ENCODE data around the gene SLC6A7.

The SLC6A7 gene

DNA sequence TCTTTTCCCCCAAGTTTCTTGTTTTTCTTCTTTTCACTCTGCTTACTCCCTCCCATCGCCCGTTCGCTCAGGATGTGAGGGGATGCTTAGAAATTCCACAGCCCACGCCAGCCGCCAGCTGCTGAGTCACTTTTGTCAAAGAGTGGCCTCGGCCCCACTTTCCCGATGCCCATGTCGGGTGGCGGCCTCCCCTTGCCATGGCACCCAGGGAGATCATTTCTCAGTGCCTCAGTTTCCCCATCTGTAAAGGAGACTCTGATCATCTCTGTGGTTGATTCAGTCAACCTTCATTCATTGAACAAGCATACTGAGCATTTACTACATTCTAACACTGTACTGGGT lies 33.9 kb upstream of the SLC6A7 start:
- no peak for DNase-seq

DNA sequence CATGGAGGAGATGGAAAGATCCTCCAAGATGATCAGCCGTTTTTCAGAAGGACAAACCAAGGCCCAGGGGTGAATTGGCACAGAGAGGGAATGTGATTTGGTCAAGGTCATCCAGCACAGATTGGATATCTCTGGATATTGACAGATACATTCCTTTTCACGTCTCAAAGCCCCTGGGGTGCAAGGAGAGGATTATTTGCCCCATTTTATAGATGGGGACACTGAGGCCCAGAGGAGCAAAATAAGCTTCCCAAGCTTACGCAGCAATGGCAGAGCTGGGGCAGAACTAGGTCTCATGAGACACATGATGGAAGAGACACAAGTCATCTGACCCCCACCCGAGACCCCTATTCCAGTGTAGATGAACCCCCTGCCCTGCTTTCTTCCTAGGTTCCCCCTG lies 33.3 kb upstream of the SLC6A7 start:
- DNase-seq = no peak

DNA sequence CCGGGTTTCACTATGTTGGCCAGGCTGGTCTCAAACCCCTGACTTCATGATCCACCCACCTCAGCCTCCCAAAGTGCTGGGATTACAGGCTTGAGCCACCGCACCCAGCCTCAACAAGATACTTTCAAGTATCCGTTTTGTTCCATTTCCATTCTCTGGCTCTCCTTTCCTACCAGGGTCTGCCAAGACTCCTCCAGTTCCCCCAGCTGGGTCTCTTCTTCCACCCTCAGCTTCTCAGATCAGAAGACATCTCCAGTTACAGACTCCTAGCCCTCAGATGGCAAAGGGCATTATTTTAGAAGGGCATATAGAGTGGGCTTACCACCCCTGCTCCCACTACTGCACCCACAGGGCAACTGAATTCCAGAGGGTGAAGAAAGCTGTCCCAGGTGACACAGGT lies 32.7 kb upstream of the SLC6A7 start:
- DNase-seq = no peak

DNA sequence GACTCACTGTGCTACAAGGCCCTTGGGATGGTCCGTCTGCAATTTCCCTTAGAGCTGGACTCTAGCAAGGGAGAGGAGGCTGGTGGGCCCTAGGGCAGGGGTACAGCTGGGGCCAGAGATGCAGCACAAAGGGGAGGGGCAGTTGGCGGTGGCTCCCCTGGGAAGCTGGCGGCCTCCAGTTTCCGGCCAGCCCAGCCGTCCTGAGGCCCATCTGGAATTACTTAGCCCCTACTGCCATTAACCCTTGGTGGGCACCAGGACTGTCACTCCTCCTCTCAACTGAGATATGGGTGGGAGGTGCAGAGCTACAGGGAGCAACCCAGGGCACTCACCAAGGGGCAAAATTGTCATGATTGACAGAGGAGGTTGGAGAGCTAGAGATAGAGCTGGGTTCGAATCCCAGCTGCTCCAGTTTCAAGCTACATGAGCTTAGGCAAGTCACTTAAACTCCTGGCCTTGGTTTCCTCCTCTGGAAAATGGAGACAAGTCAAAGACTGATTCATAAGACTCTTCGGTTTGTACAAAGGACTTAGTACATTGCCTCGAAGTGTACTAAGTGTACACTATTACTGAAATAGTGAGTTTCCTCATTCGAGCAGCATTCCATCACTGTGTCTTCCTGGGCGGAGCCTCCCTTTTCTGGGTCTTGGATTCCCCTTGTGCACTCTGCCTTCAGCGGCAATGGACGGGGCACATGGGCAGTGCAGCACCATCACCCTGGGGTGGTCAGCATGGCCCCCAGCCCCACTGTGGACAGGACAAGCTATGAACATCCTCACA lies 31.5 kb upstream of the SLC6A7 start:
- no peak for DNase-seq

DNA sequence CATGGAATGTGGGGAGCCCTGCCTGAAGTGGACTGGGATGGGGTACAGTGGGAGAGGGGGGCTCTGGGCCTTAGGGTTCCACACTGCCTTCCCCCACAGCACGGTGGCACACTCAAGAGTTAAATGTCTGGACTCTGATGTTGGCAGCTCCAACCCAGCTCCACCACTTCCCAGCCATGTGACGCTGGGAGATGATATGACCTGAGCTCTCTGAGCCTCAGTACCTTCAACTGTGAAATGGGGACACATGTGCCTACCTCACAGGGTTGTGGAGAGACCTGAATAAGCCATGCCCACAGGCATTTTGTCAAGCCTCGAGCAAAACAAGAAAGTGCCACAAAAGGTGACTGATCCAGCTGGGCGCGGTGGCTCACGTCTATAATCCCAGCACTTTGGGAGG lies 30.8 kb upstream of the SLC6A7 start:
- no peak for DNase-seq

DNA sequence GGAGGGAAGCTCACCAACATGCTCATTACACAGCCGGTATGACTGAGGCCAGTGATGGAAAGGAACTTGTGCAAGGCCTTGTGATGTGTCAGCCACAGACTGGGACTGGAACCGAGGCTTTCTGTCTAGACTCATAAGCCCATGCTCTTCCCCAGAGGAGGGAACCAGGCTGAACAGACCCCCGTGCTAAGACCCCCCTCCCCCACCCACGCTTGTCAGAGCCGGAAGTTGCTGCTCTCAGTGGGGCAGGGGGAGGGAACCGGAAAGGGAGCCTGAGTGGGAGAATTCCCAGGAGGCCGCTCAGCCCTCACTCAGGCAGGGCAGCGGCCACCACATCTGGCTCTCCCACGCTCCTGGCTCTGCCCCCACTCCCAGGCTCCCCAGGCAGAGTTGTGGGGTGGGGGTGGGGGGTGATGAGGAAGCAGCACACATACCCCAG lies 30.1 kb upstream of the SLC6A7 start:
- DNase-seq = peak; percentile 22

DNA sequence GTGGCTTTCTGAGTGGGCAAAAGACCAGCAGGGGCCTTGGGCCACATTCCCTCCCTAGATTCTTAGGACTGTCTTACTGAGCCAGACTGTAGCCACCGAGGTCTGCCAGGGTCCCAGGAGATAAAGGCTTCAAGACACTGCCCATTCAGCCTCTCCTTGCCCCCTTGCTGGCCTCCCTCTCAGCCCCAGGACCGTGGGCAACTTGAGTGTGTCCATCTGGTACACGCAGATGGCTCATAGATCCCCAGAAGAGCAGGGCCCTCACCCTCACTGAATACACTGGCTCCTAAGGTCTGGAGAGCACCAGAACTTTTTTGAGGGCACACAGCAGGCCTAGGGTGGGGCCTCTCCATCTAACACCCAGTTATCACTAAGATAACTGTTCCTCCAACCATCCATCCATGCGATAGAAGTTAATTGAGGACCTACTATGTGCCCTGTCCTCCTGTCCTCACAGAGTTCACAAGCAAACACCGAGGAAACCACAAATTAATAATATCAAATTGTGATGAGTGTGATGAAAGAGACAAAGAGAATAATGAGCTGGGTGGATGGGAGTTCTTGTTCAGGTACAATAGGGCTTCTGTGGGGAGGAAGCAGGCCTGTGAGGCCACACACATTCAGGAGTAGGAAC lies 29.3 kb upstream of the SLC6A7 start:
- DNase-seq = no peak

DNA sequence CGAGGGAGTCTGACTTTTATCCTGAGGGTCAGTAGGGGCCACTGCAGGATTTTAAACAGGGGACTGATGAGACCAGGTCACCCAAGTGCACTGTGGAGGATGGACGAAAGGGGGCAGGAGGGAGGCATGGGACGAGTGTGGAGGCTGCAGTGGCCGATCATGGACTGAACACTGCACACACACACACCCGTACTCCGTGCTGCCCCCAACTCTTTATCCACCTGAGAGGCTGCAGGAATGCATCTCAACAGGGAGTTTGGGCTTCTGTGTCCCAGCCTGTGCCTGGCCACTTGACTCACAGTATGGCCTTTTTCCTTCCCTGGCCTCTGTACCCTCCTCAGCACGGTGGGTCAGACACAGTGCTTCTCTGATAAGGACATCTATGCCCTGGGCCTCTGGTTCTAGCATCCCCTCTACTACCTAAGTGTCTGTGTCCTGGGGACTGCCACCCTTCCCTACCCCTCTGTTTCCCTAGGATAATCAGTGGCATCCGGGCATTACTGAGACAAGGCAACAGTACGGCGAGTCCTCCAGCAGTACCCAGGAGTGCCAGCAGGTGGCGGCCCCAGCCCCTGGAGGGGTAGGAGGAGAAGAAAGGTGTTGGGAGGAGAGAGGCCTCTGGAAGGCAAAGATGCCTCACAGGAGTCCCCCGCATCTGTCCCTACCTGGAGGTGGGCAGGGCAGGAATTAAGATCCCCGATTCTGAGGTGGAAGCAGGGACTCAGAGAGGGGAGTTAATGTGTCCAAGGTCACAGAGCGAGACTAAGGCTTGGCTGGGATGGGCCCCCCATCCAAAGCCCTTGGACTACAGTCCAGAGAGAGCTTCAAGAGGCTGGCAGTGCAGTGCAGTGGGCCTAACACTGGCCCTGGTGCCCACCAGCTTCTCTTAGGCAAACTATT lies 28.4 kb upstream of the SLC6A7 start:
- peak; percentile 69 for DNase-seq

DNA sequence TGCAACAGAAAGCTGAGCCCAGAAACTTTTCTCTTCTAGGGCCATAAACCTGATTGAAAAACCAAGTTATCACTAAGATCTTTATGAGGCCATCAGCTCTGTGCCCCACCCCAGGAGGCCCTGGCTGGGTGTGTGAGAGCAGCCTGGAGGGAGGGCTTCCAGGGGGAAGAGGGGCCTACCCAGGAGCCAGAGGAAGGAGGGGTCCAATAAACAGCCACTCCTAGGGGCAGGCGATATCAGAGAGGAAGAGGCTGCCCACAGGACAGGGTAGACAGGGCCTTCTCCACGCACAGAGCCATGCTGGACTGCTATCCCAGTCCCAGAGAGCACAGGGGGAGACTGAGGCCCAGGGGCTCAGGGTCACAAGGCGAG lies 27.7 kb upstream of the SLC6A7 start:
- no peak for DNase-seq

DNA sequence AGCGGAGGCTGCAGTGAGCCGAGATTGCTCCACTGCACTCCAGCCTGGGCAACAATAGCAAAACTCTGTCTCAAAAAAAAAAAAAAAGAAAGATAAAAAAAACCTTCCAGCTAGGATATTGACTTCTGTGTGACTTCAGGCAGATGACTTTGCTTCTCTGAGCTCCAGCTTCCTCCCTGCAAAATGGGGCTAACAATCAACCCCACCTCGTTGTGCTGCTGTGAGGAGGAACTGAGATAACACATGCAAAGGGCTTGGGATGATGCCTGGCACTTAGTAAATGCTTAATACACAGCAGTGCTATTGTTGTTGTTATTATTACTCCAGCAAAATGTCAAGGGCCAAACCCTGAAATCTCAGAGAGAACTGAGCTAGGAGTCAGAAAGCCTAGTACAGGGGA lies 26.8 kb upstream of the SLC6A7 start:
- DNase-seq = no peak

DNA sequence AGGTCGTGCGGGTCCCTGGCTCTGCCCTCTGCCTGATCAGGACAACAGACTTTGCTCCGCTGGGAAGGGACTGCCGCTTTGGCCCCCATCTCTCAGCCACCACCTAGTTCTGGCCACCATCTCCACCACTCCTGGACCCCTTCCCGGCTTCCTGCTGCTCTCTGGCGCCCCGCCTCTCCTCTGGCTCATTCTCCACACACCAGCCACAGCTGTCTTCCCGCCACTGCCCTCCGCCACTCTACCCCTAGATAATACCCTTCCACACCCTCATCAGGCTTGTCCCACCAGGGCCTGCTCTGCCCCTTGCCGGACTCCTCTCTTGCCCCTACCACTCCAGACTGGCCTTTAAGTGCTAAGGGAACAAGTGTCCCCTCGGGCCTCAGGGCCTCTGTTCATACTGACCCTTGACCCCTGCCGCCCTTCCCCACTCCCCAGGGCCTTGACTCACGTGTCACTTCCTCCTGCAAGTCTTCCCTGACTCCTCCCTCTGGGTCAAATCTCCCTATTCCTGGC lies 26.3 kb upstream of the SLC6A7 start:
- DNase-seq = no peak

DNA sequence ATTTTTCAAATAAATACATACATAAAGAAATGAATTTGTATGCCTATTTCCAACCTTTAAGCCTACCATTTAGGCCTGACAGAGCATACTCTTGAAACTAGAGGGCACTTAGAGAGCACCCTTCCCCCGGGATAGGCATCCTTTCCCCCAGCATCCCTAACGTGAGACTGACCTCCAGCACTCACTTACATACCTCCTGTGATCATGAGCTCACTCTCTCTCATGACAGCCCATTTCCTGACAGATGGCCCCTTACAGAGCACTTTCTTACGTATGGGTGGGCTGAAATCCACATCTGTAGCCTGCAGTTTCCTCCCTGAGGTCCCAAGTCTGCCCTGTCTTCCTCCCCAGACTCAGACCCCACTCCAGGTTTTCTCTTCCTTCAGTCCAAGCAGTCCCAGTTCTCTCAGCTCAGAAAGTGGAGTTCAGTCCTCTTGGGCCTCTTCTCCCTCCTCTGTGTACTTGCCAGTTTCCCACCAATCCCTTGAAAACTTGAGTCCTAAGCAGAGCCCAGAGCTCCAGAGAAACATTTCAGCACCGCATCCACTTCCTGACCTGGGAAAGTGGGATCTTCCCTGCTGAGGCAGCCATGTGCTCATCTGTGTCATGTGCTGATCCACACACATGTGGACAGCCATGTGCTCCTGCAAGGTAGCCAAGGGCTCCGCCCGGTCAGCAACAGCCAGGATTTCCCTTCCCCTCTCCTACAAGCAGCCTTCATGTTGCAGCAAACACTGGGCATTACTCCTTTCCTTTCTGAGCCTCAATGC lies 25.5 kb upstream of the SLC6A7 start:
- no peak for DNase-seq

DNA sequence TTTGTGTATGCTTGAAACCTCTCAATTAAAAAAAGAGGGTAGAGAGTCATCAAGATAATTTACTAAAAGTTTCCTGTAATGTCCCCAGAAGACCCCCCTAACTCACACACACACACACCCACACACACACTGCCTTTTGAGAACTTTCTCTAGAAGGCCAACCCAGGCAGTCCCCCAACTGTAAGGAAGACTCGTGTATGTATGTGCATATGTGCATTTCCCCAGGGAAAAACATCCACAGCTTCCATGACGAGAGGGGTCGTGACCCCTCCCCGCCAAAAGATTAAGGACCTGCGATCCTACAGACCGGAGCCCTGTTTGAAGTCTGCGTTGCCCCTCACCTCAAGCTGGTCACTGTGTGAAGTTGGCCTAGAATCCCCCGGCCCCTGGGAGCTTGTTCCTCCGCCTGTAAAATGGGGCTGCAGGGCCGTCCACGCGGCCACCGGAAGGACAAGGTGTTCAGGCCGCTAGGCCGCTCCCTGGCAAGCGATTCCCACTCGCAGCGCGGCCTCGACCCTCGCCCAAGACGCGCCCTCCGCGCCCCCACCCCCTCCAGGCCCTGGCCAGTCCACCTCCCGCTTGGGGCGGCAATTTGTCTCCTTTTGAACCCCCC lies 23.7 kb upstream of the SLC6A7 start:
- no peak for DNase-seq

DNA sequence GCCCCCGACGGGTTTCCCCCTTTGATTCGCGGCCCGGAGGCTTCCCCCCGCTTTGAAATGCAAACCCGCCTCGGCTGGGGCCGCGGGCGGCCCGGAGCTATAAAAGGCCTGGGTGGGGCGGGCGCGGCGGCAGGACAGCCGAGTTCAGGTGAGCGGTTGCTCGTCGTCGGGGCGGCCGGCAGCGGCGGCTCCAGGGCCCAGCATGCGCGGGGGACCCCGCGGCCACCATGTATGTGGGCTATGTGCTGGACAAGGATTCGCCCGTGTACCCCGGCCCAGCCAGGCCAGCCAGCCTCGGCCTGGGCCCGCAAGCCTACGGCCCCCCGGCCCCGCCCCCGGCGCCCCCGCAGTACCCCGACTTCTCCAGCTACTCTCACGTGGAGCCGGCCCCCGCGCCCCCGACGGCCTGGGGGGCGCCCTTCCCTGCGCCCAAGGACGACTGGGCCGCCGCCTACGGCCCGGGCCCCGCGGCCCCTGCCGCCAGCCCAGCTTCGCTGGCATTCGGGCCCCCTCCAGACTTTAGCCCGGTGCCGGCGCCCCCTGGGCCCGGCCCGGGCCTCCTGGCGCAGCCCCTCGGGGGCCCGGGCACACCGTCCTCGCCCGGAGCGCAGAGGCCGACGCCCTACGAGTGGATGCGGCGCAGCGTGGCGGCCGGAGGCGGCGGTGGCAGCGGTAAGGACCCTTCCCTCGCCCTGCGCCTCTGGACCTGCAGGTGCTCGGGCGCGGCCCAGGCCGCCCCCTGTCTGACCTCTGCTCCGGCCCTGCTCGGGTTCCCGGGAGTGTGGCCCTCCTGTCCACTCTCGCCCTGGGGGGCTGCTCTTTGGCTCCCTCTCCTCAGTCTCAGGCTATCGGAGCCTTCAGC lies 23.0 kb upstream of the SLC6A7 start, which contains the start of gene CDX1:
Gene CDX1, plus strand, starts transcription at position 129 of the 862 bp plus-strand sequence. Its CDS starts 99 bp downstream, at position 228.
- DNase-seq = no peak

DNA sequence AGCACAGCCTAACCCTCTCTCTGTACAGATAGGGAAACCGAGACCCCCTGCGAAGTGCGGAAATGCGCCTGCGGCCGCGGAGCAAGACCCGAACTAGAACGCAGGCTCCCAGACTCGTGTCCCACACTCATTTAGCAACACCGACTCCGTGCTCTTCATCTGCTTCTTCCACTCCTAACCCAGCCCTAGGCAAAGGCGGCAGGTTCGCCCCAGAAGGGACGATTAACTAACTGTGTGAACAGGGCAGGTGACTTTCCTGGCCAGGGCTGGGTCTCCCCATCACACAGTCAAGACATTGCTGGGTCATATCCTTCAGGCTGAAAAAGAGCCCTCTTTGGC lies 22.4 kb upstream of the SLC6A7 start:
- no peak for DNase-seq

DNA sequence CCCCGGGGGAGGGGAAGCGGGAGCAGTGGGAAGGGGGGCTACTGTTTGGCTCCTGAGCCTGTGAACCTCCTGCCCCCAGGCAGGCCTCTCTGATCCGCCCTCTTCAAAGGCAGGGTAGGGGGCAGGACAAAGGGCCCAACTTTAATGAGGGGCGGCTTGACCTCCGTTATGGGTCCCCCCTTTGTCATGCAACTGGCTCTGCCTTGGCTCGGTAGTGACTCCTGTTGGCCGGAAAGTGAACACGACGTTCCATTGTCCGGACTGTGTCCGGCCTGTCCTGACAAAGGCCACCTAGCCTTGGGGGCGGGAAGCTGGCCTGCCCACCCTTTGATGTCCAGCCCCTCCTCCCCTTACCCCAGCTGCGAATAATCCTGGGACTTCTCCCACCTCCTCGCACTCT lies 22.0 kb upstream of the SLC6A7 start:
- DNase-seq = no peak

DNA sequence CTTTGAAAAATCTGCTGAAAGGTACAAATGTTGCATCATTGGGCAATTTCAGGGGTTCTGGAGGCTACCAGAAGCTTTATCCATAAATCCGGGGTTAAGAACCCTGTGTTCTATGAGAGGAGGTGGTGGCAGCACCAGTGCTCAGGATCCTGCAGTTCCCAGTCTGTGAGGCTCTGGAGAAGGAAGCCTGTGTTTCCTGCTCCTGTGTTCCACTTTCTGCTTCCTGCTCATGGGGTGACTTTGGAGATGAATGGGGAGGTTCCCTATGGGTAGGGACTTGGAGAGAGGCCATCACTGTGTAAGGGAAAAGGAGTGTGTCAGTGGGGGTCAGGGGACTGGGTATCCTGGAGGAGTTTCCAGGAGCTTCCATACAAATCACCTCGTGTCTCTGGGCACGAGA lies 21.0 kb upstream of the SLC6A7 start:
- DNase-seq = no peak

DNA sequence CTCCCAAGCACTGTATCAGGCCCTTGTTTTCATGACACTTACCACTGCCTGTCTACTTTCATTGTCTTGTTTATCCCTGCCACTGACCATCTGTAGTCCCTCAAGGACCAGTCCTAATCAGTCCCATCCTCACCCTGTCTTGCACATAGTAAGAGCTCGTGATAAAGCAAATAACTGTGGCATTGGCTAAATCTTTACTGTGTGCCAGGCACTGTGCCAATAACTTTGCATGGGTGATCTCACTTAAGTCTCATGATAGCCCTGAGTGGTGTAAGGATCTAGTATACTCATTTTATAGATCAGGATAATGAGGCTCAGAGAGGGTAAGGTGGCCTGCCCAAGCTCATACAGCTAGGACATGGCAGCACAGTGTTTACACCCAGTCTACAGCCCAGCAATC lies 17.7 kb upstream of the SLC6A7 start:
- no peak for DNase-seq

DNA sequence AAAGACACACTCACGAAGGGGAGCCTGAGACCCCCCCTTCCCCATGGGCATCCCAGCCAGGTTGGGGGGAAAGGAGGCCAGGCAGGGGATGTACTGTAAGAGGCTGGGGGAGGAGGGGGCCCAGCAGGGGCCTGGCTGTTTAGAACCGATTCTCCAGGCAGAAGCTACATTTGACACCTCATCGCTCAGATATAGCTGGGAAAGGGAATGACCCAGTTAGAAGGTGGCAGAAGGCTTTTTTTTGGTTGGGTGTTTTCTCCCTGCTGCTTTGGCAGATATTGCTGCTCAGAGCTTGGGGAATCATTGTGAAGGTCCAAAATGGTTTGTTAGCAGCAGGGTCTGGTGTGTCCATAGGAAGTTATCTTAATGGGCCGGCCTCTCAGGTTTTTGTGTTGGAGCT lies 17.3 kb upstream of the SLC6A7 start:
- DNase-seq = no peak

DNA sequence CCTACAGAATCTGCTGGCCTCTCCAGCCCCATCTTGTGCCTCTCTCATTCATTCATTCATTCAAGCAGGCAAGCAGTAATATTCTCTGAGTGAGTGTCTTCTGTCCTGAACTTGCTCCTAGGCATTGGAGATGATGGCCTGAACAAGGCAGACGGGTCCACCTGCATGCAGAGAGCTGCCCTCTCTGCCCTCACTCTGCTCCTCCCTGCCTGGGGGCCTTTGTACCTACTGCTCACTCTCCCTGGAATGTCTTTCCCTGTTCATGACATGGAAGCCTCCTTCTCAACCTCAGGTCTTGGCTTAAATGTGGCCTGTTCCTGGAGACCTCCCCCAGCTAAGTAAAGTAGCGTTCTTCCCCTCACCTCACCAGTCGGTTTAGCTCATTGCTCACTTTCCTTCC lies 16.7 kb upstream of the SLC6A7 start:
- no peak for DNase-seq

DNA sequence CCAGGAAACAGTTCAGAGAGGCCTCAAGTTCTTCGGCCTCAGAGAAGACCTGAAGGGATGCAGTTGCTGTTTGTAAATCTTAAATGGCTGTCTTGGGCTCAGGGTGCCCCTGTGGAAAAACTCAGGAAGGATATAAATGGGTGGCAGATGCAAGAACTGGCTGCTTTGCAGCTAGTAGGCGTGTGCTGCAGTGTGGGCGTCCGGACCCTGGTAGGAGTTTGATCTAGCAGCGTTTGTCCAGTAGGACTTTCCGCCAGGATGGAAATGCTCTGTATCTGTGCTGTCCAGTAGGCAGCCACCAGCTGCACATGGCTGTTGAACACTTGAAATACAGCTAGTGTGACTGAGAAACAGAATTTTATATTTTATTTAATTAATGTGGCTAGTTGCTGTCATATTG lies 15.6 kb upstream of the SLC6A7 start:
- DNase-seq = no peak

DNA sequence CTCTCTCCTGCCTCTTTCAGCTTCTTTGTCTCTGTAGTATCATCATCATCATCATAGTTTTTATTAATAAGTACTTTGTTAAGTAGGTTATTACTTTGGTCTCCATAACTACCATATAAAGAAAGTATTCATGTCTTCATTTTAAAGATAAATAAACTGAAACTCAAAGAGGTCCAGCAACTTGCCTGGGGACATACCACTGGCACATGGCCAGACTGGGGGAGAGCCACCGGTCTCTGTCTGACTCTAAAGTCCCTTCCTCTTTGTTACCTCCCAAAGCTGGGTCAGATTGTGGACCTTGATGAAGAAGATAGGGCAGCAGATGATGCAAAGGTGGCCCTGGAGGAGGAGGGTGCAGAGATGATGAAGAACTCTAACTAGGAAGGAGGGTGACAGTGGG lies 14.8 kb upstream of the SLC6A7 start:
- DNase-seq = no peak

Measured in NCI-H1436 (cell line).